GM23338 (cell line): ENCODE measurements around the gene AGAP1. TPM values are rescaled to one million over a fixed set of nuclear protein-coding genes. Genes with fewer than 3 reads are reported as not detected.

Experiments used
- ATAC-seq: fragments of 200-7000 bp; cut with Tn5 transposase; 3 replicates; pipeline ENCODE4 v1.9.1; 2020
- DNase-seq: peaks from one replicate; pipeline ENCODE4 v3.0.0-alpha.2; 2015; ENCODE audit warnings: low spot score
- H2AFZ ChIP-seq: fragments of 200-600 bp; sonication (generic); 2 replicates; pipeline ENCODE4 v1.8.0; 2016; ENCODE audit warnings: antibody characterized with exemption, mild to moderate bottlenecking, moderate library complexity
- H3F3A ChIP-seq: fragments of 200-600 bp; sonication (generic); replicated peaks from 2 replicates; pipeline ENCODE4 v1.8.0; 2017; ENCODE audit warnings: antibody characterized with exemption, mixed run types, low read depth
- H3K27ac ChIP-seq: fragments of 200-600 bp; sonication (generic); 2 replicates; pipeline ENCODE4 v1.6.1; 2016; ENCODE audit warnings: low read depth
- H3K27me3 ChIP-seq: fragments of 200-600 bp; sonication (generic); 2 replicates; pipeline ENCODE4 v1.8.0; 2016; ENCODE audit warnings: mild to moderate bottlenecking, mixed run types, moderate library complexity; ENCODE audit not compliant: insufficient read depth
- H3K36me3 ChIP-seq: fragments of 200-600 bp; sonication (generic); 2 replicates; pipeline ENCODE4 v1.8.0; 2016; ENCODE audit warnings: mild to moderate bottlenecking; ENCODE audit not compliant: insufficient read depth
- H3K4me1 ChIP-seq: fragments of 200-600 bp; sonication (generic); 2 replicates; pipeline ENCODE4 v1.8.0; 2016; ENCODE audit warnings: mild to moderate bottlenecking, moderate library complexity; ENCODE audit not compliant: insufficient read depth
- H3K4me2 ChIP-seq: fragments of 200-600 bp; sonication (generic); 2 replicates; pipeline ENCODE4 v1.7.1; 2017; ENCODE audit warnings: mixed run types
- H3K4me3 ChIP-seq: fragments of 200-600 bp; sonication (generic); 2 replicates; pipeline ENCODE4 v1.6.1; 2016; ENCODE audit warnings: mixed run types
- H3K79me2 ChIP-seq: fragments of 200-600 bp; sonication (generic); replicated peaks from 2 replicates; pipeline ENCODE4 v1.8.0; 2017; ENCODE audit warnings: mild to moderate bottlenecking; ENCODE audit not compliant: insufficient read depth
- H3K9me2 ChIP-seq: fragments of 200-600 bp; sonication (generic); 2 replicates; pipeline ENCODE4 v1.8.0; 2017; ENCODE audit not compliant: insufficient read depth
- H4K20me1 ChIP-seq: fragments of 200-600 bp; sonication (generic); replicated peaks from 2 replicates; pipeline ENCODE4 v1.8.0; 2017; ENCODE audit warnings: mild to moderate bottlenecking; ENCODE audit not compliant: insufficient read depth
- H3K27ac Mint-ChIP-seq: 2 replicates; pipeline ENCODE4 v1.8.0; 2020; ENCODE audit warnings: inconsistent platforms, mild to moderate bottlenecking, moderate library complexity, mixed read lengths
- H3K27me3 Mint-ChIP-seq: 3 replicates; pipeline ENCODE4 v1.8.0; 2022; ENCODE audit warnings: low read depth, mild to moderate bottlenecking, moderate library complexity, mixed read lengths, inconsistent platforms; ENCODE audit not compliant: insufficient read depth, poor library complexity
- H3K36me3 Mint-ChIP-seq: 3 replicates; pipeline ENCODE4 v1.8.0; 2021; ENCODE audit warnings: low read depth, mild to moderate bottlenecking, inconsistent platforms, moderate library complexity, mixed read lengths
- H3K4me1 Mint-ChIP-seq: 3 replicates; pipeline ENCODE4 v1.8.0; 2020; ENCODE audit warnings: mild to moderate bottlenecking, inconsistent platforms, mixed read lengths
- H3K4me3 Mint-ChIP-seq: 3 replicates; pipeline ENCODE4 v1.8.0; 2021; ENCODE audit warnings: moderate library complexity, mild to moderate bottlenecking, inconsistent platforms, mixed read lengths
- H3K9me3 Mint-ChIP-seq: 3 replicates; pipeline ENCODE4 v1.8.0; 2020; ENCODE audit warnings: moderate library complexity, mild to moderate bottlenecking, inconsistent platforms, mixed read lengths
- EZH2phosphoT487 ChIP-seq: fragments of 200-600 bp; sonication (generic); IDR thresholded peaks from one replicate; pipeline ENCODE4 v1.8.1; 2018; ENCODE audit warnings: antibody characterized with exemption; ENCODE audit not compliant: unreplicated experiment
- REST ChIP-seq: IDR thresholded peaks from one replicate; pipeline ENCODE4 v1.6.1; 2018; ENCODE audit warnings: antibody characterized with exemption; ENCODE audit not compliant: unreplicated experiment
- ZNF331 ChIP-seq: fragments of 250-450 bp; sonication (Bioruptor Pico); IDR thresholded peaks from 2 replicates; pipeline ENCODE4 v1.5.0; 2020; ENCODE audit warnings: low read depth, mild to moderate bottlenecking, moderate library complexity
- polyA plus RNA-seq: library from polyadenylated mRNA; unstranded; fragments of >200 nt; fragmentation: Nextera tagmentation; extraction: Ambion mirVana; gene quantifications from 2 replicates; pipeline ENCODE4 v1.2.1, GENCODE V29; 2016
- total RNA-seq: library from RNA; depleted of rRNA; stranded (reverse); fragments of >200 nt; shearing (Covaris generic); gene quantifications from 2 replicates; pipeline ENCODE4 v1.2.3, GENCODE V29; 2014
- TF ChIP-seq, protein P1 (sequence below): fragments of 250-450 bp; sonication (Bioruptor Pico); IDR thresholded peaks from 2 replicates; pipeline ENCODE4 v1.5.0; 2020; ENCODE audit warnings: mild to moderate bottlenecking, moderate library complexity

The AGAP1 gene
- total and polyA plus RNA-seq, 2 experiments from 2014 or later = 13.3 to 27.9 TPM

- TF ChIP-seq, protein P1, sequence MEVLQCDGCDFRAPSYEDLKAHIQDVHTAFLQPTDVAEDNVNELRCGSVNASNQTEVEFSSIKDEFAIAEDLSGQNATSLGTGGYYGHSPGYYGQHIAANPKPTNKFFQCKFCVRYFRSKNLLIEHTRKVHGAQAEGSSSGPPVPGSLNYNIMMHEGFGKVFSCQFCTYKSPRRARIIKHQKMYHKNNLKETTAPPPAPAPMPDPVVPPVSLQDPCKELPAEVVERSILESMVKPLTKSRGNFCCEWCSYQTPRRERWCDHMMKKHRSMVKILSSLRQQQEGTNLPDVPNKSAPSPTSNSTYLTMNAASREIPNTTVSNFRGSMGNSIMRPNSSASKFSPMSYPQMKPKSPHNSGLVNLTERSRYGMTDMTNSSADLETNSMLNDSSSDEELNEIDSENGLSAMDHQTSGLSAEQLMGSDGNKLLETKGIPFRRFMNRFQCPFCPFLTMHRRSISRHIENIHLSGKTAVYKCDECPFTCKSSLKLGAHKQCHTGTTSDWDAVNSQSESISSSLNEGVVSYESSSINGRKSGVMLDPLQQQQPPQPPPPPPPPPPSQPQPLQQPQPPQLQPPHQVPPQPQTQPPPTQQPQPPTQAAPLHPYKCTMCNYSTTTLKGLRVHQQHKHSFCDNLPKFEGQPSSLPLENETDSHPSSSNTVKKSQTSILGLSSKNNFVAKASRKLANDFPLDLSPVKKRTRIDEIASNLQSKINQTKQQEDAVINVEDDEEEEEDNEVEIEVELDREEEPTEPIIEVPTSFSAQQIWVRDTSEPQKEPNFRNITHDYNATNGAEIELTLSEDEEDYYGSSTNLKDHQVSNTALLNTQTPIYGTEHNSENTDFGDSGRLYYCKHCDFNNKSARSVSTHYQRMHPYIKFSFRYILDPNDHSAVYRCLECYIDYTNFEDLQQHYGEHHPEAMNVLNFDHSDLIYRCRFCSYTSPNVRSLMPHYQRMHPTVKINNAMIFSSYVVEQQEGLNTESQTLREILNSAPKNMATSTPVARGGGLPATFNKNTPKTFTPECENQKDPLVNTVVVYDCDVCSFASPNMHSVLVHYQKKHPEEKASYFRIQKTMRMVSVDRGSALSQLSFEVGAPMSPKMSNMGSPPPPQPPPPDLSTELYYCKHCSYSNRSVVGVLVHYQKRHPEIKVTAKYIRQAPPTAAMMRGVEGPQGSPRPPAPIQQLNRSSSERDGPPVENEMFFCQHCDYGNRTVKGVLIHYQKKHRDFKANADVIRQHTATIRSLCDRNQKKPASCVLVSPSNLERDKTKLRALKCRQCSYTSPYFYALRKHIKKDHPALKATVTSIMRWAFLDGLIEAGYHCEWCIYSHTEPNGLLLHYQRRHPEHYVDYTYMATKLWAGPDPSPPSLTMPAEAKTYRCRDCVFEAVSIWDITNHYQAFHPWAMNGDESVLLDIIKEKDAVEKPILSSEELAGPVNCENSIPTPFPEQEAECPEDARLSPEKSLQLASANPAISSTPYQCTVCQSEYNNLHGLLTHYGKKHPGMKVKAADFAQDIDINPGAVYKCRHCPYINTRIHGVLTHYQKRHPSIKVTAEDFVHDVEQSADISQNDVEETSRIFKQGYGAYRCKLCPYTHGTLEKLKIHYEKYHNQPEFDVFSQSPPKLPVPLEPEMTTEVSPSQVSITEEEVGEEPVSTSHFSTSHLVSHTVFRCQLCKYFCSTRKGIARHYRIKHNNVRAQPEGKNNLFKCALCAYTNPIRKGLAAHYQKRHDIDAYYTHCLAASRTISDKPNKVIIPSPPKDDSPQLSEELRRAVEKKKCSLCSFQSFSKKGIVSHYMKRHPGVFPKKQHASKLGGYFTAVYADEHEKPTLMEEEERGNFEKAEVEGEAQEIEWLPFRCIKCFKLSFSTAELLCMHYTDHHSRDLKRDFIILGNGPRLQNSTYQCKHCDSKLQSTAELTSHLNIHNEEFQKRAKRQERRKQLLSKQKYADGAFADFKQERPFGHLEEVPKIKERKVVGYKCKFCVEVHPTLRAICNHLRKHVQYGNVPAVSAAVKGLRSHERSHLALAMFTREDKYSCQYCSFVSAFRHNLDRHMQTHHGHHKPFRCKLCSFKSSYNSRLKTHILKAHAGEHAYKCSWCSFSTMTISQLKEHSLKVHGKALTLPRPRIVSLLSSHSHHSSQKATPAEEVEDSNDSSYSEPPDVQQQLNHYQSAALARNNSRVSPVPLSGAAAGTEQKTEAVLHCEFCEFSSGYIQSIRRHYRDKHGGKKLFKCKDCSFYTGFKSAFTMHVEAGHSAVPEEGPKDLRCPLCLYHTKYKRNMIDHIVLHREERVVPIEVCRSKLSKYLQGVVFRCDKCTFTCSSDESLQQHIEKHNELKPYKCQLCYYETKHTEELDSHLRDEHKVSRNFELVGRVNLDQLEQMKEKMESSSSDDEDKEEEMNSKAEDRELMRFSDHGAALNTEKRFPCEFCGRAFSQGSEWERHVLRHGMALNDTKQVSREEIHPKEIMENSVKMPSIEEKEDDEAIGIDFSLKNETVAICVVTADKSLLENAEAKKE (CRISPR knock-in tag) = no peak
These were observed 105.0 kb downstream of the AGAP1 start (continued) for GRCh38 chr2:235598532-235599531.

DNA sequence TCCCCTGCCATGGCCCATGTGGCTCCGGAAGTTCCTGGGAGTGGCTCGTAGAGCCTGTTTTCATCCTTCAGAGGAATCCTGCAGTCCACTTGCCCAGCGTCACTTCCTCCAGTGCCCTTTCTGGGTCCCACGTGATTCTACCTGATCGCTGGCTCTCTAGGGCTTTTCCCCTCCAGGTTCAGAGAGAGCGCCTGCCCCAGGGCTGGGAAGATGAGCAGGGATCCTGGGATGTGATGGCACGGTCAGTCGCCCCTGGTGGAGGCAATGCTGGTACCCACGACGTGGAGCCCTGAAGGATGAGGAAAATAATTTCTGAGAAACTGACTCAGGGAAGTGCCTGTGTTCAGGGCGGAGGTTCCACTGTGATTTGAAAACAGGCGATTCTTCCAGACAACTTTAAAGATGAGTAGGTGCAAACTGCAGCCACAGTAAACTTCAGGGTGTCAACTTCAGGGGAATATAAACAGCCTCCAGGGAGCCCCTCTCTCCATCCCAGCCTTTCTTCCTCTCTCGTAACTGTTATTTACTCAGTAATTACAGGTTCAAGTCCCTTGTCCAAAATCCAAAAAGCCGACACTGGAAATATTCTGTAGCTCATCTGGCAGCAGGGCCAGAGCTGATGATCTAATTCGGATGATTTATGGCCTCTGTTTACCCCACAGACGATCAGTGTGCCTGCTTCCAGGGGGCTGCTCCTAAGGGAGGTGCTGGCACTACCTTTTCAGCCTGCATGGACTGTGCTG, 105.9 kb downstream of the AGAP1 start:
- no peaks in the 10 kb centered on the region for H3K27me3 ChIP-seq
- H3K36me3 Mint-ChIP-seq = peaks cover 19% of the 10 kb centered on the region
- H3K27ac Mint-ChIP-seq = no peak overlapping the region
- H3K4me1 Mint-ChIP-seq = peaks cover 36% of the 10 kb centered on the region
- no peak overlapping the region for H3K4me3 Mint-ChIP-seq
- no peak for DNase-seq
- H3K4me1 ChIP-seq = no peaks in the 10 kb centered on the region; the same call in 1 of the 2 replicates
- no peaks in the 10 kb centered on the region for H3K9me2 ChIP-seq
- ATAC-seq = no peak
- H3F3A ChIP-seq = no peaks in the 10 kb centered on the region
- peaks cover 11% of the 10 kb centered on the region for H3K9me3 Mint-ChIP-seq
- H3K4me2 ChIP-seq = no peak overlapping the region
- peaks cover 75% of the 10 kb centered on the region for H3K79me2 ChIP-seq
- no peak overlapping the region for H3K27ac ChIP-seq
- peaks cover 7% of the 10 kb centered on the region for H3K27me3 Mint-ChIP-seq
- H4K20me1 ChIP-seq = peaks cover 6% of the 10 kb centered on the region
- H3K4me3 ChIP-seq = no peak overlapping the region
- H2AFZ ChIP-seq = no peak overlapping the region
- H3K36me3 ChIP-seq = no peaks in the 10 kb centered on the region; the same call in 1 of the 2 replicates
- TF ChIP-seq EZH2phosphoT487 (no peak), REST (no peak), ZNF331 (CRISPR knock-in tag) (no peak)
